Measurements from ENCODE around the gene PCDH15. TPM values are rescaled to one million over a fixed set of nuclear protein-coding genes. Genes with fewer than 3 reads are reported as not detected.

Gene PCDH15
- not detected for total RNA-seq

DNA sequence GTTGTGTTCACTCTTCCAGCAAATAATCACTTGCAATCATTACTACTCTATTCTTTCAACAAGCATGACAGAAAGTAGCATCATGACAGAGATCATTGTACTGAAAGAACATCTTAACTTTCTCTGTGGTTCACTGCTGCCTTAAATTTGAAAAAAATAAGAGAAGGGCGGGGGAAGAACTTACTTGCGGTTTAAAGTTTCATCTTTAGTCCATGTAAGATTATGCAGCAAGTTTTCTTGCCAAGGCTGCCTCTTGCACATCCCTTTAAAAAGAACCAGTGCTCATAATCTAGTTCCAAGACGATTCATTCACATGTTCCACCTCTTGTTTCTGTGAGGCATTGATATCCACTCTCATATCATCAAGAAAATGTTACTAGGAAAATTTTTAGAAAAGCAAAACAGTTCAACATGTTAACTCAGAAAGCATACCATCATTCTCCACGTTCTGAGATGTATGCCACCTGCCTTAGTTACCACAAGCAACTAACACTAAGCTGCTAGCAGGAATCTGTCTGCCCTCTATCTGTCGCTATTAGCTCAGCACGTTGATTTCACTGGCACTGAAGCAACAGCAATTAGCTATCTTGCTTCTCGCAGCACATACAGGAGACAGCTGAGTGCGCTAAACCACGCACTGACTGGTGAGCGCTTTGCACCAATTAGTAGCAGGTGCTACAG lies at the start of gene PCDH15:
Gene PCDH15, minus strand, starts transcription at position 491 of the 681 bp plus-strand sequence. CDS start 136,969 bp downstream, outside the sequence.
- no peak for DNase-seq
- Mint-ChIP-seq H3K4me3 (no peak within 1 kb of the TSS), H3K27ac (no peak within 1 kb of the TSS), H3K9me3 (peaks cover 1% of the 10 kb centered on the region), H3K36me3 (no peaks in the 10 kb centered on the region), H3K27me3 (no peaks in the 10 kb centered on the region), H3K4me1 (no peaks in the 10 kb centered on the region)
- POLR2A ChIA-PET = no interaction called here
- no peak for ATAC-seq (ENCODE audit: low read depth)

DNA sequence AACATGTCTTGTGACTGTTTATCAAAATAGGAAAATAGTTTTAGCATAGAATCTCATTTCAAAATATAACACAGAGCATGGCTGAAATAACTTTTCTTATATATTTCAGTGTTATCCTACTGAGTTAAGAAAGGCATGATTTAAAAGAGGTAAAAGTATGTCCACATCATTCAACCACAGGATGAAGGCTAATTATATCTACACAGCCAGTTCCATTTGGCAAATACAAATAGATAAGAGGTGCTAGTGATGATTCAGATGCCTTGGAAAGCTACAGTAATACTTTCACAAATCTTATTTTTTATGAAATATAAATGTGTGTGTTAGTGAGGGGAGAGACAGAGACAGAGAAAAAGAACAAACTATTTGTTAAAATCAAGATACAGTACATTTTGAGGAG lies 42.9 kb upstream of the PCDH15 start:
- POLR2A ChIA-PET = no interaction called here
- Mint-ChIP-seq H3K27me3 (no peaks in the 10 kb centered on the region), H3K36me3 (no peaks in the 10 kb centered on the region), H3K9me3 (no peaks in the 10 kb centered on the region), H3K27ac (no peak overlapping the region), H3K4me1 (no peaks in the 10 kb centered on the region), H3K4me3 (no peak overlapping the region)
- no peak for ATAC-seq (ENCODE audit: low read depth)
- DNase-seq = no peak

GRCh38 chr10:54843085-54843646 lies 42.1 kb upstream of the PCDH15 start:
- Mint-ChIP-seq H3K27me3 (no peaks in the 10 kb centered on the region), H3K4me1 (no peaks in the 10 kb centered on the region), H3K9me3 (no peaks in the 10 kb centered on the region), H3K36me3 (no peaks in the 10 kb centered on the region), H3K4me3 (no peak overlapping the region), H3K27ac (no peak overlapping the region)
- POLR2A ChIA-PET = no interaction called here
- ATAC-seq (ENCODE audit: low read depth) (no peak), DNase-seq (no peak)

- Mint-ChIP-seq H3K27me3 (no peaks in the 10 kb centered on the region), H3K9me3 (no peaks in the 10 kb centered on the region), H3K27ac (no peak overlapping the region), H3K36me3 (no peaks in the 10 kb centered on the region), H3K4me1 (no peaks in the 10 kb centered on the region), H3K4me3 (no peak overlapping the region)
- POLR2A ChIA-PET = no interaction called here
- DNase-seq (no peak), ATAC-seq (ENCODE audit: low read depth) (no peak)
Measured at GRCh38 chr10:54837479-54837878, 36.4 kb upstream of the PCDH15 start.

DNA sequence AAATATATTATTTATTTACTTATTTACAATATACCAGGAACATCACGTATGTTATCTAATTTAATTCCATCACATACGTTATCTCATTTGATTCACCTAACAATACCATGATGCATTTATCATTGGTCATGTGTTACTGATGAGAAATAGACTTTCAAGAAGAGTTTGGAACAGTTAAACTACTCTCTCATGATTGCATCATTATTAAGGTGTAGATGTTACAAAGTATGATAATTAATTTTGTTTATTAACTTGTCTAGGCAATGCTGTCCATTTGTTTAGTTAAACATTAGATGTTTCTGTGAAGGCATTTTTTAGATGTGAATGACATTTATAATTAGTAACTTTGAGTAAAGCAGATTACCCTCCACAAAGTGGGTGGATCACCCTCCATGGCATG lies 32.0 kb upstream of the PCDH15 start:
- Mint-ChIP-seq H3K9me3 (peaks cover under 1% of the 10 kb centered on the region), H3K36me3 (no peaks in the 10 kb centered on the region), H3K27me3 (no peaks in the 10 kb centered on the region), H3K27ac (no peak overlapping the region), H3K4me1 (no peaks in the 10 kb centered on the region), H3K4me3 (no peak overlapping the region)
- DNase-seq (no peak), ATAC-seq (ENCODE audit: low read depth) (no peak)
- POLR2A ChIA-PET = no interaction called here

DNA sequence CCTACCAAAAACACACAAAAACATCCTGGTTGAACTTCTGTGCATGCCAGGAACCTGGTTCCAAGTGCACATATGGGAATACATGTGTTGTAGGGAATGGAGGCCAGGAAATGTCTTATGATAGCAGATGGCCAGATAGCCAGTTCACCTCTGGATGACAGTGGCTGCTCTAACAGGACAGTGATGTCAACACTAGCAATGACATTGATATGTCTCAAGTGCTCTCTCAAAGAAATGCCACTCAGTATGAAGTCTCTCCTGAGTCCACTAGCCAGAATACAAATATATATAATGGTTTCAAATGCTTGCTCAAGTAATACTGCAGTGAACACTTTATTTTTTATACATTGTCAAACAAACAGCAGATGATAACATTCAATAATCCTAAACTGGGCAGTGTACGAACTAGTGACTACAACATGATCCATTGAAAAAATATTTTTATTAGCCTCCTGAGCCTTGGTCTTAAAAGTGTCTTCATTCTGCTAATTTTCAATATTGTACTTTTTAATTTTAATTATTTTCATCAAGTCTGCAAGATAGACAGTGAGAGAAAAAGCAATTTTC lies 26.0 kb upstream of the PCDH15 start:
- H3K27me3 Mint-ChIP-seq = no peaks in the 10 kb centered on the region

DNA sequence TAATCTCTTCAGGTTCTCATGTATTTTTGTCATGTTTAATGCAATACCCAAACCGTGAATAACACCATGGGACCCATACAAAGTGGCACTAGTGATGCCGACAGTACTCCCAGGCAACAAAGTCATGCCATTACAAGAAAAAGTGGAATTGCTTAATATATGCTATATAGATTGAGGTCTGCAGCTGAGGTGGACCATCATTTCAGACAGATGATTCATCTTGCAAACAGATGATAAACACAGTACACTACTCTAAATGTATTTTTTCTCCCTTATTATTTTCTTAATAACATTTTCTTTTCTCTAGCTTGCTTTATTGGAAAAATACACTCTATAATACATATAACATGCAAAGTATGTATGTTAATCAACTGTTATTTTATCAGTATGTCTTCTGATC lies 14.6 kb upstream of the PCDH15 start:
- H3K4me1 Mint-ChIP-seq = no peaks in the 10 kb centered on the region

More for the DNA sequence above, 26.0 kb upstream of the PCDH15 start:
- Mint-ChIP-seq H3K4me3 (no peak overlapping the region), H3K4me1 (no peaks in the 10 kb centered on the region), H3K36me3 (no peaks in the 10 kb centered on the region), H3K9me3 (peaks cover 3% of the 10 kb centered on the region), H3K27ac (no peak overlapping the region)
- POLR2A ChIA-PET = no interaction called here
- ATAC-seq (ENCODE audit: low read depth) = no peak
- DNase-seq = no peak

GRCh38 chr10:54808186-54808935 lies 7.3 kb upstream of the PCDH15 start:
- Mint-ChIP-seq H3K27ac (no peak overlapping the region), H3K9me3 (peaks cover 4% of the 10 kb centered on the region), H3K27me3 (no peaks in the 10 kb centered on the region), H3K4me1 (no peaks in the 10 kb centered on the region), H3K4me3 (no peak overlapping the region), H3K36me3 (no peaks in the 10 kb centered on the region)
- no peak for ATAC-seq (ENCODE audit: low read depth)
- DNase-seq = no peak
- POLR2A ChIA-PET = no interaction called here

More for the DNA sequence above, 14.6 kb upstream of the PCDH15 start:
- H3K27ac Mint-ChIP-seq = no peak overlapping the region
- no peak overlapping the region for H3K4me3 Mint-ChIP-seq
- no peaks in the 10 kb centered on the region for H3K36me3 Mint-ChIP-seq
- no peaks in the 10 kb centered on the region for H3K27me3 Mint-ChIP-seq
- DNase-seq (no peak), ATAC-seq (ENCODE audit: low read depth) (no peak)
- POLR2A ChIA-PET = no interaction called here
- peaks cover 6% of the 10 kb centered on the region for H3K9me3 Mint-ChIP-seq

GRCh38 chr10:54799506-54799905 lies 1.5 kb downstream of the PCDH15 start:
- Mint-ChIP-seq H3K36me3 (no peaks in the 10 kb centered on the region), H3K9me3 (peaks cover 1% of the 10 kb centered on the region), H3K27ac (no peak overlapping the region), H3K4me1 (no peaks in the 10 kb centered on the region), H3K27me3 (no peaks in the 10 kb centered on the region), H3K4me3 (no peak overlapping the region)
- POLR2A ChIA-PET = no interaction called here
- DNase-seq = no peak
- ATAC-seq (ENCODE audit: low read depth) = no peak

- H3K4me3 Mint-ChIP-seq = no peak overlapping the region
- ATAC-seq (ENCODE audit: low read depth) = no peak
- POLR2A ChIA-PET = no interaction called here
- H3K36me3 Mint-ChIP-seq = no peaks in the 10 kb centered on the region
- DNase-seq = no peak
- H3K4me1 Mint-ChIP-seq = no peaks in the 10 kb centered on the region
- H3K27ac Mint-ChIP-seq = no peak overlapping the region
- H3K9me3 Mint-ChIP-seq = peaks cover 1% of the 10 kb centered on the region
- no peaks in the 10 kb centered on the region for H3K27me3 Mint-ChIP-seq
Measured at GRCh38 chr10:54797636-54798321, 3.3 kb downstream of the PCDH15 start.

- Mint-ChIP-seq H3K4me1 (no peaks in the 10 kb centered on the region), H3K9me3 (peaks cover 1% of the 10 kb centered on the region), H3K27ac (no peak overlapping the region), H3K4me3 (no peak overlapping the region), H3K36me3 (no peaks in the 10 kb centered on the region), H3K27me3 (no peaks in the 10 kb centered on the region)
- DNase-seq (no peak), ATAC-seq (ENCODE audit: low read depth) (no peak)
- POLR2A ChIA-PET = no interaction called here
Measured at GRCh38 chr10:54796881-54797280, 4.2 kb downstream of the PCDH15 start.

GRCh38 chr10:54776622-54777021 lies 24.4 kb downstream of the PCDH15 start:
- POLR2A ChIA-PET = no interaction called here

DNA sequence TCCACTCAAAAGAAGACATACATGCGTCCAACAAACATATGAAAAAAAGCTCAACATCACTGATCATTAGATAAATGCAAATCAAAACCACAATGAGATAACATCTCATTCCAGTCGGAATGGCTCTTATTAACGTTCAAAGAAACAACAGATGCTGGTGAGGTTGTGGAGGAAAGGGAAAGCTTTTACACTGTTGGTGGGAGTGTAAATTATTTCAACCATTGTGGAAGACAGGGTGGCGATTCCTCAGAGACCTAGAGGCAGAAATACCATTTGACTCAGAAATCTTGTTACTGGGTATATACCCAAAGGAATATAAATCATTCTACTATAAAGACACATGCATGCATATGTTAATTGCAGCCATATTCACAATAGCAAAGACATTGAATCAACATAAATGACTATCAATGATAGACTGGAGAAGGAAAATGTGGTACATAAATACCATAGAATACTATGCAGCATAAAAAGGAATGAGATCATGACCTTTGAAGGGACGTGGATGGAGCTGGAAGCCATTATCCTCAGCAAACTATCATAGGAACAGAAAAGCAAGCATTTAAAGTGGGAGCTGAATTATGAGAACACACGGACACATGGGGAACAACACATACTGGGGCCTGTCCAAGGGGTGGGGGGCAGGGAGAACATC lies 28.4 kb downstream of the PCDH15 start:
- no peaks in the 10 kb centered on the region for H3K4me1 Mint-ChIP-seq
- H3K4me3 Mint-ChIP-seq = no peak overlapping the region
- H3K9me3 Mint-ChIP-seq = peaks cover 3% of the 10 kb centered on the region
- H3K27me3 Mint-ChIP-seq = no peaks in the 10 kb centered on the region
- ATAC-seq (ENCODE audit: low read depth) (no peak), DNase-seq (no peak)
- POLR2A ChIA-PET = no interaction called here
- H3K27ac Mint-ChIP-seq = no peak overlapping the region
- H3K36me3 Mint-ChIP-seq = no peaks in the 10 kb centered on the region

More at GRCh38 chr10:54776622-54777021, 24.4 kb downstream of the PCDH15 start:
- Mint-ChIP-seq H3K4me1 (no peaks in the 10 kb centered on the region), H3K27ac (no peak overlapping the region), H3K27me3 (no peaks in the 10 kb centered on the region), H3K9me3 (peaks cover 4% of the 10 kb centered on the region), H3K4me3 (no peak overlapping the region), H3K36me3 (no peaks in the 10 kb centered on the region)
- ATAC-seq (ENCODE audit: low read depth) (no peak), DNase-seq (no peak)

All from activated naive CD8-positive, alpha-beta T cell treated with anti-CD3 and anti-CD28 coated beads, Interleukin-2, amount 10 ng/mL, durations not matched to agents 7 days and 5 days (primary cell).